Measurements from ENCODE around the gene CABP2.
"Not testable (repeated sequence)": the region's sequence is repeated elsewhere in the genome, so short reads cannot be mapped to it uniquely, and the experiment has no call there.

Gene CABP2

DNA sequence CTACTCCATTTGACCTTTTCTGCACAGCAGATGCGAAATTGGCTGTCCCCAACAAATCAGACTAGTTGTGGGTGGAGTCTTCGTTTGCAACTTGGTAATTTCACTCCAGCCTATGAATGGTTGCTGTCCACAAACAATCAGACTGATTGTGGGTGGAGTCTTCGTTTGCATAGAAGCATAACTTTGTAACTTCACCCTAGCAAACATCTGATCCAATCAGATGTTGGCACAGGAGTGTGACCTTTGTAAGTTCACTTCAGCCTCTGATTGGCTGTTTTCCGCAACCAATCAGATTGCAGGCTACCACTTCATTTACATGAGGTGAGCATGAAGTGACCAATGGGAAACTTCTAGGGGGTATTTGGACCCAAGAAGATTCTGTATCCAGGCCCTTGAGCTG, 16.3 kb upstream of the CABP2 start:
- no peak for DNase-seq (ENCODE audit: low spot score)
- no peak for FAIRE-seq

DNA sequence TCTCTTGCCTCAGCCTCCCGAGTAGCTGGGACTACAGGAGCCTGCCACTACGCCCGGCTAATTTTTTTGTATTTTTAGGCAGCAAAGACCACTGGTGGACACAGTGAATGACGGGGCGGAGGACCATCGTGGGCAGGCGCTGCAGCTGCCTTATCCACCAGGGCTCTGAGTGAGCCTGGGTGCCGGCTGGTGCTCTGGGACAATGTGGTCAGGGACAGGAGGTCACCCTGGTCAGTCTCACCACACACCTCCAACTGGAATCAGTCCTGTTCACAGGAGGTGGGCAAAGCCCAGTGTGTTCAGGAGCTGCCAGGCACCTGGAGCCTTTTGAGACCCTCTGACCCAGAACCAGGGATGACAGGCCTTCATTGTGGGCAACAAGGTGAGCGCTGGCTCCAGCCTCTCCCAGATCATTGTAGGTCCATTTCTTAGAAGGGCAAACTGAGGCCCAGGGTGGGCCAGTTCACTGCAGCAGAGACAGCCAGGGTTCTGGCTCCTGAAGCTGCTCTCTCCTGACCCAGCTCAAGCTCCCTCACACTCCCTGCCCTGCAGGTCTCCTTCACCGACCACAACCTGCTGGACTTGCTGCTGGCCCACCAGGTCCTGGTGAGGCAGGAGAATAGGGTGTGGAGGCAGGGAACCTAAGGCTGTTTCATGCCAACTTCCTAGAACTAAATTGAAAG, 15.7 kb upstream of the CABP2 start:
- DNase-seq (ENCODE audit: low spot score) = no peak
- FAIRE-seq = no peak

DNA sequence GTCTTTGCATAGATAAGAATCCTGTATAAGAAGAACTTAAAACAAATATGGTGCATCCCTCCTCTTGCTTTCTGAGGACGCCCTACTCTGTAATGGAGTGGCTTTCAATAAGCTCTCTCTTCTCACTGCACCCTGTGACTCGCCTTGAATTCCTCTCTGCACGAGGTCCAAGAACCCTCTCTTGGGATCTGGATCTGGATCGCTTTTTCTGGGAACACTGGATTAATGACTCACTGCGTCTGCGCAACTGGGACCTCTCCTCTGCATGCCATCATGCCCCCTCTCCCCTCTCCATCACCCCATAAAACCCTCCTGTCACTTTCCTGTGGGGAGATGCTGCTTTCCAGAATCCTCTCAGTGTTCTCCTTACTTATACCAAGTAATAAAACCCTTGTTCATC, 15.1 kb upstream of the CABP2 start:
- DNase-seq (ENCODE audit: low spot score) = no peak
- no peak for FAIRE-seq

- FAIRE-seq (no peak), DNase-seq (ENCODE audit: low spot score) (no peak)
Observed at GRCh38 chr11:67535561-67535960, 12.3 kb upstream of the CABP2 start.

- DNase-seq (ENCODE audit: low spot score) (peak; percentile 13), FAIRE-seq (no peak)
Observed at GRCh38 chr11:67534070-67534679, 10.9 kb upstream of the CABP2 start.

- DNase-seq (ENCODE audit: low spot score) (no peak), FAIRE-seq (no peak)
Observed at GRCh38 chr11:67532889-67533288, 9.6 kb upstream of the CABP2 start.

DNA sequence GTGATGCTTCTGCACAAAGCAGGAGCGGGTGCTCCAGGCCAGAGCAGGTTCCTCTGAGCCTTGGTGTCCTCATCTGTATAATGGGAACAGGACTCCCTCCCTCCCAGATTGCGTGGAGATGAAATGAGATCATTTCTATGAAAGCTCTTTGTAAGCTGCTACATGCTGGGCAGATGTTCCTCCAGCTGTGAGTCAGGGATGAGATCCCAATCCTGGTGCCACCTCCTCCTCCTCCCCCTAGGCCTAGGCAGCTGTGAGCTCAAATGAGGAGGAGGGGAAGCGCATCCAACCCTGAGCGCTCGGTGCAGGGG, 7.0 kb upstream of the CABP2 start:
- DNase-seq (ENCODE audit: low spot score) (no peak), FAIRE-seq (no peak)

DNA sequence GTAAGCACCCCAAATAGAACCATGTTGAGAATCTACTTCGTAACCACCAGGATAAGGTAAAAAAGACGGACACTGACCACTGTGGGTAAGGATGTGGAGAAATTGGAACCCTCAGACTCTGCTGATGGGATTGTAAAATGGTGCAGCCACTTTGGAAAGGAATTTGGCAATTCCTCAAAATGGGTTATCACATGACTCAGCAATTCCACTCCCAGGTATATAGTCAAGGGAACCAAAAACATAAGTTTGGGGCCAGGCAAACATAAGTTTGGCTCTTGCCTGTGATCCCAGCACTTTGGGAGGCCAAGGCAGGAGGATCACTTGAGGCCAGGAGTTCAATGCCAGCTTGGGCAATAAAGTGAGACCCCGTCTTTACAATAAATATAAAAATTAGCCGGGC, 5.1 kb upstream of the CABP2 start:
- FAIRE-seq (no peak), DNase-seq (ENCODE audit: low spot score) (no peak)

DNA sequence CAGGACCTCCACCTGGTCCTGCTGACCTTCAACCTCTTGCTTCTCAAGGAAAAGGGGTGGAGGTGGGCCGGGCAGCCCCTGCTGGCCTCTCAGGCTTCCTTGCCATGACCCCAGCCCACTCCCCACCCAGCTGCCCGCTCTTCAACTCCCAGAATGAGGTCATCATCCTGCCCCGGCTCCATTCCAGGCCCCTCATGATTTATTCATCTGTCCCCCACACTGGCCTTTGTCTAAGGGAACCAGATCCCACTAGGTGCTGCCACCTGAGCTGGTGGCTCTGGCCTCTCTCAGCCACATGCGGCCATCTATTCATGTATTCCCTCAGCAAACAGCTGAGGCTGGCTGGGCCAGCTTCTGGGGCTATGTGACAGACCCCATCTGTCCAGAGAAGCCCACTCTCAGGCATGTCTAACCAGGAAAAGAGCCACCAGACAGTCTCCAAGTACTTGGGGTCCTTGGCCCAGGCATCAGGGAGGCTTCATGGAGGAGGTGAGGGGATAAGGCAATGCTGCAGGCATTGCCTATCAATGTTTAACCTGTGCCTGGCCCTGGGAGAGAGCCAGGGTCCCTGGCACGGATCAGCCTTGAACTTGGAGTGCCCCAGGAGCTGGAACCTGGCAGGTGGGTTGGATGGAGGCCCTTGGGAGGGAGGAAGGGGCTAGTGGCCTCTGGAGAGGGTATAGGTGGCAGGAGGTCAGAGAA, 2.2 kb upstream of the CABP2 start:
- no peak for FAIRE-seq

GRCh38 chr11:67524480-67524808, 1.2 kb upstream of the CABP2 start:
- DNase-seq (ENCODE audit: low spot score) (no peak), FAIRE-seq (no peak)

More for the DNA sequence above, 2.2 kb upstream of the CABP2 start:
- no peak for DNase-seq (ENCODE audit: low spot score)

GRCh38 chr11:67523556-67524479, 572 bp upstream of the CABP2 start:
- DNase-seq (ENCODE audit: low spot score) = no peak
- FAIRE-seq = no peak

- no peak for DNase-seq (ENCODE audit: low spot score)
- no peak for FAIRE-seq
Observed at GRCh38 chr11:67522338-67522737, 908 bp downstream of the CABP2 start.

GRCh38 chr11:67521924-67522323, 1.3 kb downstream of the CABP2 start:
- no peak for FAIRE-seq
- DNase-seq (ENCODE audit: low spot score) = no peak

DNA sequence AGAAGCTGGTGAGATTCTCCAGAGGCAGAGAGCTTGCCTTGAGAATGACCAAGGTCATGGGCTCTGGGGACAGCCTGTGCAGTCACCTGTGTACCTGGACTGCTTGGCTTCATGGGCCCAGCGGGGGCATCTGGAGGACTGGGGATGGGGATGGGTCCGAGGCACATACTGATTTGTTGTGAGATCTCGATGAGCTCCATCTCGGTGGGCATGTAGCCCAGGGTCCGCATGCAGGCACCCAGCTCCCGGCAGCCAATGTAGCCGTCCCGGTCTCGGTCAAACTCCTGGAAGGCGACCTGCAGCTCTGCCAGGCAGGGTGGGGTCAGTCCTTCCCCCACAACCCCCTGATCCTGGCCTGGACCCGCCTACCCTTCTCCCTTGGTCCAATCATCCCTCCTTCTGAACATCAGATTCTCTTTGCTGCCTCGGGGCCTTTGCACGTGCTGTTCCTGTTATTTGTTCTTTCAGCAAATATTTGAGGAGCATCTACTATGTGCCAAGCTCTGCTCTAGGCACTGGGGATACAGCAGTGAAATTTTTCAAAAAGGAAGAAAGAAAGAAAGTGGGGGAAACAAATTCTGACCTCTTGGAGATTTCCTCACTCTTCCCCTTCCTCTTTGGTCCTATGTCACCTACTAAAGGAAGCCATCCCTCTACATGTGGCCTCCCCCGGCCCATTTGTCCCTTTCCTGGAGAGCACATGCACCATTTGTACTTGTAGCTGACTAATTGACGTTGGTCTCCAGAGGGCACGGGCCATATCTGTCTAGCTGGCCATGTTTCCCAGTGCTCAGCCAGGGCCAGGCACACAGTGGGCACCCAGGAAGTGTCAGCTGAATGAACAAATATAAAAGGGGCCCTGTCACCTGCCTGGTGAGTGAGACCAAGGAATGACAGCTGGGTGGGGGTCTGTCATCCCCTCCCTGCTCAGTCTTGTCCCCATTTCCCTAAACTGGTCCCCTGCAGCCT, 2.1 kb downstream of the CABP2 start:
- FAIRE-seq = no peak
- DNase-seq (ENCODE audit: low spot score) = no peak

DNA sequence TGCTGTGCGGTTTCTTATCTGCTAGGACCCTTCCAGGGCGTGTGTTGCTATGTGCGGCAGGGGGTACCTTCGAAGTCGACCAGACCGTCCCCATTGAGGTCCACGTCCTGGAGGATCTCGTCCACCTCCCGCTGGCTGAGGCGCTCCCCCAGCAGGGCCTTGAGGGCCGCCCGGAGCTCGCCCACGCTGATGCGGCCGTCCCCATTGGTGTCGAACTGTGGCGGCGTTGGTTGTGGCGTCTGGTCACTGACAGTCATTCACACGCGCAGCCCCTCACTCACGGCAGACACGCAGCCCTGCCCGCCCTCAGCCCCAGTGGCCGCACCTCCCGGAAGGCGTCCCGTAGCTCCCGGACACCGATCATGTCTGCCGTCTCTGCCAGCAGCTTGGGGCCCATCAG, 3.5 kb downstream of the CABP2 start:
- no peak for DNase-seq (ENCODE audit: low spot score)
- no peak for FAIRE-seq

DNA sequence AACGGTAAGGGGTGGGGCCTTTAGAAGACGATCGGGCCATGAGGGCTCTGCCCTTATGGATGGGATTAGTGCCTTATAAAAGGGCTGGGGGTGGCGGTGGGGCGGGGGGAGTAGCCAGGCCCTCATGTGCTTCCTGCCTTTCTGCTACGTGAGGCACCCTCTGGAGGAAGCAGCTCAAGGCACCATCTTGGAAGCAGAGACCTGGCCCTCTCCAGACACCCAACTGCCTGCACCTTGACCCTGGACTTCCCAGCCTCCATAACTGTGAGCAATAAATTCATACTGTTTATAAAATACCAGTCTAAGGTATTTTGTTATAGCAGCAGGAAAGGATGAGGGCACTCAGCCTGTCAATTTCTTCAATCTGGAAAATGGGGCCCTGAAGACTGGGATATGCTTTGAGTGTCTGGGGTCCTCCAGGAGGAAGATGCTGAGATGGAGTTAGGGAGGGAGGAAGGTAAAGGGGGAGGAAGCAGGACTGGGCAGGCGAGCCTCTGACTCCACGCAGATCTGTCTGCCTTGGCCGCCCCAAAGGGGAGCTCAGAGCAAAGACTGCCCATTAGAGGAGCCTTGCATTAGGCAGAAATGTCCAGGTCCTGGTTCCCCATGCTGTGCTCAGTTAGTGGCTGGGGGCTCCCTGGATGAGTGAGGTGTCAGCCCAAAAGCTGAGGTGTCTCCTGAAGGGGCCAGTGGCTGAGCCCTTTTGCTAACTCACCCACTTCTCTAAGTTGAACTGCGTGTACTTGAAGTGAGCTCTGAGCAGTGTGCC, 5.3 kb downstream of the CABP2 start:
- no peak for DNase-seq (ENCODE audit: low spot score)
- no peak for FAIRE-seq

GRCh38 chr11:67516806-67517205, 6.4 kb downstream of the CABP2 start:
- DNase-seq (ENCODE audit: low spot score) (no peak), FAIRE-seq (no peak)

DNA sequence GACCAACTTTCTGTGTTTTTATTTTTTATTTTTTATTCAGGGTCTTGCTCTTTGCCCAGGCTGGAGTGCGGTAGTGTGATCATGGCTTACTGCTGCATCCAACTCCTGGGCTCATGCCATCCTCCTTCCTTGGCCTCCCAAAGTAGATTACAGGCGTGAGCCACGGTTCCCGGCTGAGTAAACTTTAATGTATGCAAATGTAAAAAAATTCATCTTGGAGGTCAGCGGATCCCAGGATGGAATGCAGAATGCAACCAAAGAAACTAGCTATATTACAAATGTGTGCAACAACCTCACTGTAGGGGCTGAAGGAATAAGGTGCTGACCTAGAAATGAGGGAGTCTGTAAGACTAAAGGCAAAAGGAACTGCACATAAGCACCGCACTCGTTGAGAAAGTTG, 9.1 kb downstream of the CABP2 start:
- FAIRE-seq (no peak), DNase-seq (ENCODE audit: low spot score) (no peak)

DNA sequence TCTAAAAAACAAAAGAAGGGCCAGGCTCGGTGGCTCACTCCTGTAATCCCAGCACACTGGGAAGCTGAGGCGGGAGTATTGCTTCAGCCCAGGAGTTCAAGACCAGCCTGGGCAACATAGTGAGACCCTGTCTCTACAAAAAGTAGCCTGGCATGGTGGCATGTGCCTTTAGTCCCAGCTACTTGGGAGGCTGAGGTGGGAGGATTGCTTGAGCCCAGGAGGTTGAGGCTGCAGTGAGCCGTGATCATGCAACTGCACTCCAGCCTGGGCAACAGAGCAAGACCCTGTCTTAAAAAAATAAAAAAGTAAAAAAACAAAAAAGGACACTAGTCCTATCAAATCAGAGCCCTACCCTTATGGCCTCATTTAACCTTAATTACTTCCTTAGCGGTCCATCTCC, 11.7 kb downstream of the CABP2 start:
- FAIRE-seq; DNase-seq (ENCODE audit: low spot score): not testable (repeated sequence)

- no peak for FAIRE-seq
- DNase-seq (ENCODE audit: low spot score) = peak; percentile 20
Observed at GRCh38 chr11:67510023-67510345, 13.3 kb downstream of the CABP2 start.
